ENCODE measurements around the gene YWHAQ.

YWHAQ gene

DNA sequence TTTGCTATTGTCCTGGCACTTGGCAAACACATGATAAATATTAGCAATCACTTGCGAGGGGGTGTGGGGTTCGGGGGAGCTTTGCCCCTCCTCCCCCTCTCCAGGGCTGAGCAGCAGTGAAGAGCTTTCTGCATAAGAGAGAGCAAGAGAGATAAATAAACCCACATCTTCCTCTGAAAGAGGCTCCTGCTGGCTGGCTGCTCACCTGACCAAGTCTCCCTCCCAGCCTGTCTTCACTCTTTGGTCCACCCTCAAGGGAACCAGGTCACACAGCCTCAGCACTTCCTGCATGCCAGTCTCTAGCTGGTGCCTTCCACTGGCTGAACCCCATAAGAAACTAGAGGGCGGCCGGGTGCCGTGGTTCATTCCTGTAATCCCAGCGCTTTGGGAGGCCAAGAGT is 18.5 kb upstream of the YWHAQ start:
- TF ChIP-seq, protein P1, sequence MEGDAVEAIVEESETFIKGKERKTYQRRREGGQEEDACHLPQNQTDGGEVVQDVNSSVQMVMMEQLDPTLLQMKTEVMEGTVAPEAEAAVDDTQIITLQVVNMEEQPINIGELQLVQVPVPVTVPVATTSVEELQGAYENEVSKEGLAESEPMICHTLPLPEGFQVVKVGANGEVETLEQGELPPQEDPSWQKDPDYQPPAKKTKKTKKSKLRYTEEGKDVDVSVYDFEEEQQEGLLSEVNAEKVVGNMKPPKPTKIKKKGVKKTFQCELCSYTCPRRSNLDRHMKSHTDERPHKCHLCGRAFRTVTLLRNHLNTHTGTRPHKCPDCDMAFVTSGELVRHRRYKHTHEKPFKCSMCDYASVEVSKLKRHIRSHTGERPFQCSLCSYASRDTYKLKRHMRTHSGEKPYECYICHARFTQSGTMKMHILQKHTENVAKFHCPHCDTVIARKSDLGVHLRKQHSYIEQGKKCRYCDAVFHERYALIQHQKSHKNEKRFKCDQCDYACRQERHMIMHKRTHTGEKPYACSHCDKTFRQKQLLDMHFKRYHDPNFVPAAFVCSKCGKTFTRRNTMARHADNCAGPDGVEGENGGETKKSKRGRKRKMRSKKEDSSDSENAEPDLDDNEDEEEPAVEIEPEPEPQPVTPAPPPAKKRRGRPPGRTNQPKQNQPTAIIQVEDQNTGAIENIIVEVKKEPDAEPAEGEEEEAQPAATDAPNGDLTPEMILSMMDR (conservative IDR thresholded peaks at IDR 0.05): no peak
- no peak for TF ChIP-seq ZFX (IDR thresholded peaks at IDR 0.05)

DNA sequence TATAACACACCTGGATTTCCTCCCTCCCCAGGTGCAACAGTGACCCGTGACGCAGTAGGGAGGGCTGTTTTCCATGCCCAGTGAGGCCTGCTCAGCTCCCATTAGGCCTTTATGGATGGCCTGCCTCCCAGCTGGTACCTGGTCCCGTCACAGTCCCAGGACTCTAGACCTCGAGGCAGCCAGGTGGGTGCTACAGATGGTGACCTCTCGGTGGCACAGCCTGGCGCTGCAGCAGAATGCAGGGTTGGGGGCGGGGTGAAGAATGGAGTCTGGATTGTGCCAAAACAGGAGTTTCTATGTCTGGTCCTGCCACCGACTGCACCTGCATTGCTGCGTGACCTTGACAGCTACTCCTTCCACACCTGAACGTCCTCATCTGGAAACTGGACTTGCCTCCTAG is 18.0 kb upstream of the YWHAQ start:
- H3K27ac ChIP-seq: no peak overlapping the region
- no peak for TF ChIP-seq ZFX (IDR thresholded peaks at IDR 0.05)
- TF ChIP-seq, protein P1 (conservative IDR thresholded peaks at IDR 0.05): no peak

More for the DNA sequence above, 18.5 kb upstream of the YWHAQ start:
- no peak overlapping the region for H3K27ac ChIP-seq

DNA sequence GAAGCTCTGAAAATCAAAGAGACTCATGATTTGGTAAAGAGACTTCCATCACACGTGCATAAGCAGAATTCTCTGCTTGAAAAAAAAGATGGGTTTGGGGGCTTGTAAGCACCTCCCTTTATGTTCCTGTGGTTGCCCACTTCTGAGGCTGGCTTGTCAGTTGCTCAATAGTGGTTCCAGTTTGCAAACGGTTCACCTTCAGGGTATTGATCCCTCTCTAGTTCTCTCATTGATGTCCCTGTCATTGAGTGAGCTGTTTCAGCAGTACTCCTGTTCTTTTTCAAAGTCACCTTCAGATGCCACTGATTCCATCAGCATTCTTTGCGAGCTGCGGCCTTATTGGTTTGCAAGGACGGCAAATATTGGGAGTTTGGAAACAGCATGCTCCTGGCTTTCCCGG is 17.1 kb upstream of the YWHAQ start:
- TF ChIP-seq ZFX (IDR thresholded peaks at IDR 0.05): no peak
- TF ChIP-seq, protein P1 (conservative IDR thresholded peaks at IDR 0.05): no peak
- H3K27ac ChIP-seq: no peak overlapping the region

DNA sequence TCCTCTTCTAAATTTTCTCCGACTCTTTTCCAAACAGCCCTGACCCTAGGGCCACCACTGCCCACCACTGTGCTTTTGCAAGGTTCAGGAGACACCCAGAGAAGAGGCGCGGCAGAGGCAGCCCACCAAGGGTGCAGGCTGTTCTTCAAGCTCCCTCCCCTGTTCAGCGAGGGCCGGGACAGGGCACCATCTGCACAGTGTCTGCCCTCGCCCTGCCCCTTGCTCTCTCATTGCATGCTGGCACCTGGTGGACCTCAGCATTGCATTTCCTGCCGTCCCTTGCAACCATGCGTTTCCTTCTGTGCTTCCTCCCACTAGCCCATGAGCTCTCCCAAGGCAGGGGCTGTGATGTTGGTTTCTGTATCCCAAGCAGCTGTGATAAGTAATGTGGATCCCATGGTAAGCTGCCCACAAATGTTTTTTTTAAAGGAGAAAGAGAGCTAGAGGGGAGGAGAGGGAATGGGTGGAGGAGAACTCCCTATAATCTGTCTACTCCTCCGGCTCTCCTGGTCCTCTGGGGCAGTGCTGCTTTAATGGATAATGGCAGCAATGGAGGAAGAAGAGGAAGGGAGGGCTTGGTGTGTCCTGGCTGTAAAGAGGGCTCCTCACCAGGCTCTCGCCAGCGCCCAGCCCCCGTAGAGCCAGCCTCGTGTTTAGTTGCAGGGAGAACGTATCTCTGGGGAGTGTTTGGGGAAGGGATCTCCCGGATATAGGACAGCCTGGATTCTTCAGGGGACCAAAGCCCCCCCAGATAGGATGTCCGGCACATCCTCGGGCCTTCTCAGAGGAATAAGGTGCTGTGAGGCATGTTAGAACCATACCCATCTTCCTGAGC is 15.6 kb upstream of the YWHAQ start:
- no peak overlapping the region for H3K27ac ChIP-seq

DNA sequence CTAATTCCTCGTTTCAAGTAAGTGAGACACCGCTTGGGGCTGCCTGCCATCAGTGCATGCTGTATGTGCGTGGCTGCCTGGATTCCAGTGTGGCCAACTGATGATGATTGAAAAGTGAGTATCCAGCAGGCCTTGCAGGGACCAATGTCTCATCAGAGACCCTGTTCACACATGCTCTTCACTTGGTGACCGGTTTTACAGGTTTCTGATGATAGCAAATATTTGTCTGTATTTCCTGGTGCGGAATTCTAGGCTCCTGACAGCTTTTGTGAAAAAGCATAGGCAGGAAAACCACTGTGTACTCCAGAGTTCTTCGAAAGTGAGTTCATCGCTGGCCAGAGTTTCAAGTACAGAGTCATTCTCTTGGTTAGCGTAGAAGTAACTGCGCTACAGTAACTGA is 13.8 kb upstream of the YWHAQ start:
- H3K27ac ChIP-seq: peak overlapping the region; percentile 74
- TF ChIP-seq, protein P1 (conservative IDR thresholded peaks at IDR 0.05): no peak
- no peak for TF ChIP-seq ZFX (IDR thresholded peaks at IDR 0.05)

More for the DNA sequence above, 15.6 kb upstream of the YWHAQ start:
- no peak for TF ChIP-seq ZFX (IDR thresholded peaks at IDR 0.05)
- TF ChIP-seq, protein P1 (conservative IDR thresholded peaks at IDR 0.05): no peak

DNA sequence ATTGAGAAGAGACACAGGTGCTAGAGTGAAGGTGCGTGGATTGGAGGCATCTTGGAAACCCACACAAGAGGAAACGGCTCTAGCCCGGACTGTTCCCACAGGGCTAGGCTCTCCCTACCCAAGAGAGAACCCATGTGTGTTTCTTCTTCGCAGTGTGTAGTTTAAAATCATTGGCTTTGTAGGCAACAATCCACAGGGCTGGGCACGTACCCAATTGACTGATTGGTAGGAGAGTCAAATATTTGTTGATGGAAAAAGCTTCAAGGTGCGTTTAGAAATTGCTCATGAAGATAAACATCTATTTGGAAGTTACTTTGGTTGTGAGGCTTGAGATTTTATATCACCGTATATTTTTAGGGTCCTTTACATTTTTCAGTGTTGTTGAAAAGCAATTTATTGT is 13.2 kb upstream of the YWHAQ start:
- TF ChIP-seq, protein P1 (conservative IDR thresholded peaks at IDR 0.05): no peak
- peak overlapping the region; percentile 74 for H3K27ac ChIP-seq

DNA sequence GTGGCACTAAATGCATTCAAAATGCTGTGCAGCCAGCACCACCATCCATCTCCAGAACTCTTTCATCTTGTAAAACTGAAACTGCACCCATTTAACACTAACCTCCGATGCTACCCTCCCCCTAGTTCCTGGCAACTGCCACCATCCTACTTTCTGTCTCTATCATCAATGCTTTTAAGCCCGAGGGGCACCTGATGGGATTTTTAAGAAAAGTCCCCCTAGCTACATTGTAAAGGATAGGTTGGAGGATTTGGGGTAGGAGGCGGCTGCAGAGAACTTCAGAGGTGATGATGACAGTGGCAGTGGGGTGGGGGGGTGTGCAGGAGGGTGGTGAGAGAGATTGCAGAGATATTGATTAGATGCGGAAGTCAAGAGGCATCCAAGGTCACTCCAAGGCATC is 10.8 kb upstream of the YWHAQ start:
- H3K27ac ChIP-seq: no peak overlapping the region
- TF ChIP-seq, protein P1 (conservative IDR thresholded peaks at IDR 0.05): no peak
- no peak for TF ChIP-seq ZFX (IDR thresholded peaks at IDR 0.05)

Measured in C4-2B (cell line).